HepG2 (cell line): Measurements from ENCODE around the gene ECM1. TPM values are rescaled to one million over a fixed set of nuclear protein-coding genes. Genes with fewer than 3 reads are reported as not detected.

Source experiments
- BATF2 ChIP-seq: sonication (generic); formaldehyde crosslinking; IDR thresholded peaks from 2 replicates; pipeline ENCODE4 v1.8.0; 2022; ENCODE audit warnings: mild to moderate bottlenecking, missing genetic modification reagents, moderate library complexity
- EZH2 ChIP-seq: conservative IDR thresholded peaks from 2 replicates; pipeline ENCODE4 v1.6.1; 2012; ENCODE audit warnings: mild to moderate bottlenecking, low read depth, low read length, moderate library complexity
- FOXJ3 ChIP-seq: sonication (generic); formaldehyde crosslinking; IDR thresholded peaks from 2 replicates; pipeline ENCODE4 v1.4.0; 2020; ENCODE audit warnings: missing genetic modification reagents, mild to moderate bottlenecking, borderline replicate concordance
- GATAD2A ChIP-seq: IDR thresholded peaks from 2 replicates; pipeline ENCODE4 v1.6.1; 2016
- GMEB1 ChIP-seq: sonication (generic); formaldehyde crosslinking; IDR thresholded peaks from 2 replicates; pipeline ENCODE4 v1.5.1; 2020; ENCODE audit warnings: missing genetic modification reagents, mild to moderate bottlenecking, borderline replicate concordance
- KAT8 ChIP-seq: IDR thresholded peaks from 2 replicates; pipeline ENCODE4 v1.6.1; 2016; ENCODE audit warnings: missing genetic modification reagents, missing compliant biosample characterization
- KDM5B ChIP-seq: sonication (generic); formaldehyde crosslinking; IDR thresholded peaks from 2 replicates; pipeline ENCODE4 v1.4.0; 2020; ENCODE audit warnings: missing genetic modification reagents, mild to moderate bottlenecking, borderline replicate concordance
- MTA1 ChIP-seq: sonication (generic); formaldehyde crosslinking; IDR thresholded peaks from 2 replicates; pipeline ENCODE4 v1.4.0; 2020; ENCODE audit warnings: missing genetic modification reagents, mild to moderate bottlenecking, borderline replicate concordance
- ZBTB1 ChIP-seq: sonication (generic); formaldehyde crosslinking; IDR thresholded peaks from 2 replicates; pipeline ENCODE4 v1.4.0; 2020; ENCODE audit warnings: missing genetic modification reagents, borderline replicate concordance
- ZEB1 ChIP-seq: IDR thresholded peaks from 2 replicates; pipeline ENCODE4 v1.6.1; 2012; ENCODE audit warnings: mild to moderate bottlenecking, low read depth, inconsistent platforms; ENCODE audit not compliant: insufficient replicate concordance
- ZKSCAN5 ChIP-seq: sonication (generic); formaldehyde crosslinking; IDR thresholded peaks from 2 replicates; pipeline ENCODE4 v1.5.1; 2020; ENCODE audit warnings: mild to moderate bottlenecking, missing genetic modification reagents
- ZNF34 ChIP-seq: sonication (generic); formaldehyde crosslinking; IDR thresholded peaks from 2 replicates; pipeline ENCODE4 v1.4.0; 2020; ENCODE audit warnings: mild to moderate bottlenecking, missing genetic modification reagents, borderline replicate concordance
- ZNF430 ChIP-seq: sonication (generic); formaldehyde crosslinking; IDR thresholded peaks from 2 replicates; pipeline ENCODE4 v1.9.0; 2021; ENCODE audit warnings: mild to moderate bottlenecking, missing genetic modification reagents
- ZNF782 ChIP-seq: sonication (generic); formaldehyde crosslinking; IDR thresholded peaks from 2 replicates; pipeline ENCODE4 v1.4.0; 2020; ENCODE audit warnings: missing genetic modification reagents, mild to moderate bottlenecking, borderline replicate concordance
- polyA plus RNA-seq, 8 experiments: library from polyadenylated mRNA; depleted of rRNA in 3 of 8; stranded (reverse) in 7 of 8; unstranded in 1 of 8; fragments of >200 nt; fragmentation: Illumina TruSeq in 4 of 8; extraction: Trizol in 4 of 8; gene quantifications; 2 replicates each; pipeline versions ENCODE4 v1.2.1 to v1.2.3, GENCODE V29; 2011 to 2016; ENCODE audit warnings: low read depth in 4 of 8, missing spikeins in 1 of 8, mixed read lengths in 1 of 8; ENCODE audit not compliant: insufficient read depth in 1 of 8
- total RNA-seq, 5 experiments: library from RNA; depleted of rRNA; stranded (reverse); fragments of >200 nt; fragmentation: Illumina TruSeq; extraction: Trizol; gene quantifications; 2 replicates each; pipeline ENCODE4 v1.2.3, GENCODE V29; 2016; ENCODE audit warnings: low read depth in 1 of 5
- TF ChIP-seq, protein P1 (sequence below): sonication (generic); formaldehyde crosslinking; IDR thresholded peaks from 2 replicates; pipeline ENCODE4 v1.4.0; 2020; ENCODE audit warnings: missing genetic modification reagents
- TF ChIP-seq, protein P2 (sequence below): sonication (generic); formaldehyde crosslinking; conservative IDR thresholded peaks from 2 replicates; pipeline ENCODE4 v1.8.0; 2022; ENCODE audit warnings: mild to moderate bottlenecking, moderate library complexity, missing genetic modification reagents

ECM1 gene
- total and polyA plus RNA-seq, 2 of the 13 experiments (the other 11 are each of a cell fraction or from before 2014, with no cell fraction given) = 0.42 to 1.0 TPM

DNA sequence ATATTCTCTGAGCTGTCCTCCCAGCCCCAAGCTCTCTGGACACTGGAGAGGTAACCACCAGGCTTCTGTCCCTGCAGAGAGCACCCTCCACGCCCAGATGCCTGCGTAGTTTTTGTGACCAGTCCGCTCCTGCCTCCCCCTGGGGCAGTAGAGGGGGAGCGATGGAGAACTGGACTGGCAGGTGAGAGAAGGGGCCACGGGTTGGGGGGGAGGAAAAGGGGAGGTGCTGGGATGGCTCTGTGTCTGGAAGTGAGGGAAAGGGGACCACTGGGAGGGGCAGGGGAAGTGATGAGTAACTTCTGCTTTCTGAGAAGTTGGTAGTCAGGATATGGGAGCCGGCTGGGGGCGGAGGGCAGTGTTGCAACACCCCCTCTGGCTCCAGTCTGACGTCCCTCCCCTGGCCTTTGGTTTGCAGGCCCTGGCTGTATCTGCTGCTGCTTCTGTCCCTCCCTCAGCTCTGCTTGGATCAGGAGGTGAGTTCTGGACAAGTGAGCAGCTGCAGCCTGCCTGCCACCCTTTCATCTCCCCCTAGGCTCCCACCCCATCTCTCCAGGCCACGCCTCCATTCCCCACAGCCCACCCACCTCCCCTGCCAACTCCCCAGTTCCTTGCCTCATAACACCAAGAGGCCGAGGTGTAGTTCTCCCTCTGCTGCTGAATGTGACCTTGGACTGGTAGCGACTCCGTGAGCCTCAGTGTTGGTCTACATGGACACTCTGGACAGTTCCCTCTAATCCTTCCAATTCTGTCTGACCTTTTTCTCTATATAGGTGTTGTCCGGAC lies 44.4 kb downstream of the ECM1 start (continued):
- TF ChIP-seq GMEB1 = no peak
- TF ChIP-seq, protein P1, sequence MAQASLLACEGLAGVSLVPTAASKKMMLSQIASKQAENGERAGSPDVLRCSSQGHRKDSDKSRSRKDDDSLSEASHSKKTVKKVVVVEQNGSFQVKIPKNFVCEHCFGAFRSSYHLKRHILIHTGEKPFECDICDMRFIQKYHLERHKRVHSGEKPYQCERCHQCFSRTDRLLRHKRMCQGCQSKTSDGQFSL (CRISPR knock-in tag) = 0 out of 2 replicates have a peak, but pooled peaks have one; percentile 63
- peak; percentile 71; the same call in 1 of the 2 replicates for TF ChIP-seq GATAD2A (CRISPR knock-in tag)
- 0 out of 2 replicates have a peak, but pooled peaks have one; percentile 22 for TF ChIP-seq ZNF782 (CRISPR knock-in tag)
- TF ChIP-seq ZKSCAN5 (CRISPR knock-in tag) = peak; percentile 85
- no peak for TF ChIP-seq ZNF34 (CRISPR knock-in tag)
- 0 out of 2 replicates have a peak, but pooled peaks have one; percentile 32 for TF ChIP-seq MTA1 (CRISPR knock-in tag)
- TF ChIP-seq BATF2 (CRISPR knock-in tag) = no peak
- 0 out of 2 replicates have a peak, but pooled peaks have one; percentile 25 for TF ChIP-seq KDM5B (CRISPR knock-in tag)
- peak; percentile 67 for TF ChIP-seq KAT8 (CRISPR knock-in tag)
- no peak for TF ChIP-seq ZBTB1 (CRISPR knock-in tag)
- TF ChIP-seq EZH2 = no peak
- TF ChIP-seq, protein P2, sequence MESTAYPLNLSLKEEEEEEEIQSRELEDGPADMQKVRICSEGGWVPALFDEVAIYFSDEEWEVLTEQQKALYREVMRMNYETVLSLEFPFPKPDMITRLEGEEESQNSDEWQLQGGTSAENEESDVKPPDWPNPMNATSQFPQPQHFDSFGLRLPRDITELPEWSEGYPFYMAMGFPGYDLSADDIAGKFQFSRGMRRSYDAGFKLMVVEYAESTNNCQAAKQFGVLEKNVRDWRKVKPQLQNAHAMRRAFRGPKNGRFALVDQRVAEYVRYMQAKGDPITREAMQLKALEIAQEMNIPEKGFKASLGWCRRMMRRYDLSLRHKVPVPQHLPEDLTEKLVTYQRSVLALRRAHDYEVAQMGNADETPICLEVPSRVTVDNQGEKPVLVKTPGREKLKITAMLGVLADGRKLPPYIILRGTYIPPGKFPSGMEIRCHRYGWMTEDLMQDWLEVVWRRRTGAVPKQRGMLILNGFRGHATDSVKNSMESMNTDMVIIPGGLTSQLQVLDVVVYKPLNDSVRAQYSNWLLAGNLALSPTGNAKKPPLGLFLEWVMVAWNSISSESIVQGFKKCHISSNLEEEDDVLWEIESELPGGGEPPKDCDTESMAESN = no peak
- TF ChIP-seq ZEB1 = no peak
- no peak for TF ChIP-seq FOXJ3 (CRISPR knock-in tag)
- peak; percentile 60; the same call in 1 of the 2 replicates for TF ChIP-seq ZNF430 (CRISPR knock-in tag)
- TF ChIP-seq, all 625 proteins: peak for 143
